Upper lobe of left lung (tissue), 6 donors: Measurements from ENCODE around the gene KDM5B. TPM values are rescaled to one million over a fixed set of nuclear protein-coding genes. Genes with fewer than 3 reads are reported as not detected.

ENCODE experiments used
- ATAC-seq, 2 donors: fragments of 200-7000 bp; cut with Tn5 transposase; one replicate each; pipeline ENCODE4 v1.9.1; 2022; ENCODE audit warnings: mild to moderate bottlenecking in 2 of 2, moderate library complexity in 2 of 2; ENCODE audit not compliant: low FRiP score in 2 of 2
- DNase-seq, 2 donors: peaks; one replicate each; pipeline ENCODE4 v3.0.0-alpha.2; 2019 to 2020
- H3K27ac ChIP-seq, 4 donors: fragments of 200-600 bp; sonication (generic); one replicate each; pipeline ENCODE4 v1.5.1; 2016 to 2019
- H3K27me3 ChIP-seq, 4 donors: fragments of 200-600 bp; sonication (generic); one replicate each; pipeline ENCODE4 v1.5.1; 2017 to 2019
- H3K36me3 ChIP-seq, 4 donors: fragments of 200-600 bp; sonication (generic); one replicate each; pipeline ENCODE4 v1.5.1; 2016 to 2019
- H3K4me1 ChIP-seq, 4 donors: fragments of 200-600 bp; sonication (generic); one replicate each; pipeline ENCODE4 v1.5.1; 2018 to 2019
- H3K4me3 ChIP-seq, 4 donors: fragments of 200-600 bp; sonication (generic); one replicate each; pipeline ENCODE4 v1.5.1; 2017 to 2019; ENCODE audit warnings: mild to moderate bottlenecking in 2 of 4, moderate library complexity in 1 of 4
- H3K9me3 ChIP-seq, 4 donors: fragments of 200-600 bp; sonication (generic); one replicate each; pipeline ENCODE4 v1.5.1; 2018 to 2019
- EP300 ChIP-seq, 4 donors: sonication (generic); formaldehyde crosslinking; IDR thresholded peaks; one replicate each; pipeline ENCODE4 v1.5.1; 2017; ENCODE audit warnings: antibody characterized with exemption in 4 of 4, control low read depth in 2 of 4
- POLR2A ChIP-seq, 4 donors: fragments of 450-650 bp; IDR thresholded peaks; one replicate each; pipeline ENCODE4 v1.5.1; 2016 to 2017; ENCODE audit warnings: antibody characterized with exemption in 4 of 4, mild to moderate bottlenecking in 2 of 4
- POLR2AphosphoS5 ChIP-seq, 2 donors: sonication (generic); formaldehyde crosslinking; IDR thresholded peaks; one replicate each; pipeline ENCODE4 v1.5.1; 2017; ENCODE audit warnings: antibody characterized with exemption in 2 of 2
- WGBS, 2 donors: methylation state at CpG; one replicate each; pipeline ENCODE4 v1.1.5; 2017 to 2018; 5-methylcytosine and 5-hydroxymethylcytosine counted together
- total RNA-seq, 6 donors: library from RNA; depleted of rRNA in 4 of 6; stranded (reverse); fragments of >200 nt in 4 of 6; gene quantifications; one replicate each; pipeline versions ENCODE4 v1.1.0 to v1.2.1, GENCODE V29; 2016 to 2021
- TF ChIP-seq, protein P1 (sequence below), 6 experiments: fragments of 450-650 bp in 4 of 6; fragments of 200-600 bp in 2 of 6; sonication (generic) in 2 of 6; IDR thresholded peaks; one replicate each; pipeline ENCODE4 v1.5.1; 2016 to 2019; ENCODE audit warnings: antibody characterized with exemption in 6 of 6
- donor health status: DM: no; HTN: no; CAD: no; lungs with moderate emphysema.
- donor health status: DM: no; HTN: yes; CAD: no; lungs with severe emphysema.

The KDM5B gene
- total RNA-seq, 6 donors from 2014 or later = 42.2 to 102 (median 51.6) TPM

DNA sequence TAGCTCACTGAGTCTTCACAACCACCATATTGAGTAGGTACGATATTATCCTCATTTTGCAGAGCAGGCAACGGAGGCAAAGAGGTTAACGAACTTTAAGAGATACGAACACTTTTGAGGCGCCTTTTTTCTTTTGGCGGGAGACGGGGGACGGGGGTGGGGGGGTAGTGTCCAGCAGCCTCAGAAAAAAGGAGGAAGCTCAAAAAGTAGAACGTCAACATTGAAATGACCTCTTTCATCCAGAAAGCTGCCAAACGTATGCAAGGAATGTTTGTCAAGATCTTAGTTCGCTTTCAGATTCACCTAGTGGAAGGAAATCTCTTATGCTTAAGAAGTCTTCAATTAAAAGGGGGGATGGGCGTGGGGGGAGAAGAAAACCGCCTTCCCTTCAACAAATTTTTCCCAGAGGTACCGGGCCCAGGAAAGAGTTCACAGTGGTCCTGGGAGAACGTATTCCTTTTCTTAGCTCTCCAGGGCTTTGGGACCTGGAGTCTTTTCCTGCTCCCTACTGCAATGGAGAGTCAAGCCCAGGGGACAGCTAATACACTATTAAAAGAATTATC, 1.5 kb upstream of the KDM5B start:
- no peaks in the 10 kb centered on the region for H3K27me3 ChIP-seq
- H3K27ac ChIP-seq = peak overlapping the region; percentile 80 to 92 (median 88)
- WGBS, 2 donors = 68 to 70% methylated on average over 15 of the region's 15 CpGs
- peak overlapping the region in 2 of 4 donors; percentile 89 to 94 for H3K4me3 ChIP-seq
- no peak for TF ChIP-seq EP300 (IDR thresholded peaks at IDR 0.05)
- TF ChIP-seq POLR2AphosphoS5 (IDR thresholded peaks at IDR 0.05) = no peak
- no peak for TF ChIP-seq POLR2A (IDR thresholded peaks at IDR 0.05)
- TF ChIP-seq, protein P1, sequence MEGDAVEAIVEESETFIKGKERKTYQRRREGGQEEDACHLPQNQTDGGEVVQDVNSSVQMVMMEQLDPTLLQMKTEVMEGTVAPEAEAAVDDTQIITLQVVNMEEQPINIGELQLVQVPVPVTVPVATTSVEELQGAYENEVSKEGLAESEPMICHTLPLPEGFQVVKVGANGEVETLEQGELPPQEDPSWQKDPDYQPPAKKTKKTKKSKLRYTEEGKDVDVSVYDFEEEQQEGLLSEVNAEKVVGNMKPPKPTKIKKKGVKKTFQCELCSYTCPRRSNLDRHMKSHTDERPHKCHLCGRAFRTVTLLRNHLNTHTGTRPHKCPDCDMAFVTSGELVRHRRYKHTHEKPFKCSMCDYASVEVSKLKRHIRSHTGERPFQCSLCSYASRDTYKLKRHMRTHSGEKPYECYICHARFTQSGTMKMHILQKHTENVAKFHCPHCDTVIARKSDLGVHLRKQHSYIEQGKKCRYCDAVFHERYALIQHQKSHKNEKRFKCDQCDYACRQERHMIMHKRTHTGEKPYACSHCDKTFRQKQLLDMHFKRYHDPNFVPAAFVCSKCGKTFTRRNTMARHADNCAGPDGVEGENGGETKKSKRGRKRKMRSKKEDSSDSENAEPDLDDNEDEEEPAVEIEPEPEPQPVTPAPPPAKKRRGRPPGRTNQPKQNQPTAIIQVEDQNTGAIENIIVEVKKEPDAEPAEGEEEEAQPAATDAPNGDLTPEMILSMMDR (IDR thresholded peaks at IDR 0.05) = no peak
- ATAC-seq = no peak
- H3K4me1 ChIP-seq = peaks cover 18 to 42% (median 28%) of the 10 kb centered on the region in 4 donors
- no peaks in the 10 kb centered on the region for H3K36me3 ChIP-seq
- H3K9me3 ChIP-seq = no peaks in the 10 kb centered on the region
- no peak for DNase-seq

DNA sequence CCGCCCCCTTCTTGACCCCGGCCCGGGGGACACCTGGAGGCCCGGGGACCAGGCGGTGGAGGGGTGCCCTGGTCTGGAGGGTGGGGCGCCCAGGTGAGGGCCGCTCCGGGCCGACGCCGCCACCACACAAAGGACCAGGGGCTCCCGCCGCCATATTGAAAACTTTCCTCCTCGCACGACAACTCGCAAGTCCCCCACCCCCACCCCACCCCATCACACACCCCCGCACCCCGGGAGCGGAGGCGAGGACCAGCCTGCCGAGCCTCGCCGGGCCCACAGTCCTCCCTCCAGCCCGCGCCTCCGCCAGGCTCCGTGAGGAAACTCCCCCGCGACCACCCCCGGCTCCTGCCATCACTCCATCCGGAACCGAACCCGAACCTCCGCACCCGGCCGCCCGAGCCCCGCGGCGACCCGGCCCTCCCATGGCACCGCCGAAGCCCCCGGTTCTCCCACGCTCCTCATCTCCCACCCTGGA, 733 bp downstream of the KDM5B start:
- peak in 1 of 2 donors; percentile 29 for ATAC-seq
- DNase-seq = peak in 1 of 2 donors; percentile 33
- Histone ChIP-seq H3K4me3 (peak overlapping the region; percentile 50 to 99 (median 78)), H3K27me3 (no peaks in the 10 kb centered on the region), H3K27ac (peak overlapping the region; percentile 81 to 94 (median 92)), H3K4me1 (peaks cover 29 to 51% (median 44%) of the 10 kb centered on the region in 4 donors), H3K36me3 (no peaks in the 10 kb centered on the region), H3K9me3 (no peaks in the 10 kb centered on the region)
- 4% methylated on average over 5 of the region's 45 CpGs; no CpG with 5 or more reads in 1 of the 2 donors for WGBS, 2 donors
- TF ChIP-seq POLR2A (IDR thresholded peaks at IDR 0.05) (no peak), POLR2AphosphoS5 (IDR thresholded peaks at IDR 0.05) (no peak), EP300 (IDR thresholded peaks at IDR 0.05) (no peak)
- TF ChIP-seq, protein P1 (IDR thresholded peaks at IDR 0.05) = no peak

- Histone ChIP-seq H3K36me3 (no peaks in the 10 kb centered on the region), H3K27me3 (no peaks in the 10 kb centered on the region), H3K4me1 (peaks cover 29 to 52% (median 43%) of the 10 kb centered on the region in 4 donors), H3K9me3 (no peaks in the 10 kb centered on the region), H3K4me3 (peak overlapping the region; percentile 50 to 99 (median 78)), H3K27ac (peak overlapping the region; percentile 81 to 94 (median 92))
- WGBS, 2 donors = 0 to 1% methylated on average over 12 to 28 of the region's 51 CpGs
- peak in 1 of 2 donors; percentile 0 for ATAC-seq
- DNase-seq = peak; percentile 28 to 86
- TF ChIP-seq POLR2A (IDR thresholded peaks at IDR 0.05) (no peak), POLR2AphosphoS5 (IDR thresholded peaks at IDR 0.05) (no peak), EP300 (IDR thresholded peaks at IDR 0.05) (no peak)
- TF ChIP-seq, protein P1 (IDR thresholded peaks at IDR 0.05) = no peak
Measured at GRCh38 chr1:202806845-202807450, 1.3 kb downstream of the KDM5B start.

DNA sequence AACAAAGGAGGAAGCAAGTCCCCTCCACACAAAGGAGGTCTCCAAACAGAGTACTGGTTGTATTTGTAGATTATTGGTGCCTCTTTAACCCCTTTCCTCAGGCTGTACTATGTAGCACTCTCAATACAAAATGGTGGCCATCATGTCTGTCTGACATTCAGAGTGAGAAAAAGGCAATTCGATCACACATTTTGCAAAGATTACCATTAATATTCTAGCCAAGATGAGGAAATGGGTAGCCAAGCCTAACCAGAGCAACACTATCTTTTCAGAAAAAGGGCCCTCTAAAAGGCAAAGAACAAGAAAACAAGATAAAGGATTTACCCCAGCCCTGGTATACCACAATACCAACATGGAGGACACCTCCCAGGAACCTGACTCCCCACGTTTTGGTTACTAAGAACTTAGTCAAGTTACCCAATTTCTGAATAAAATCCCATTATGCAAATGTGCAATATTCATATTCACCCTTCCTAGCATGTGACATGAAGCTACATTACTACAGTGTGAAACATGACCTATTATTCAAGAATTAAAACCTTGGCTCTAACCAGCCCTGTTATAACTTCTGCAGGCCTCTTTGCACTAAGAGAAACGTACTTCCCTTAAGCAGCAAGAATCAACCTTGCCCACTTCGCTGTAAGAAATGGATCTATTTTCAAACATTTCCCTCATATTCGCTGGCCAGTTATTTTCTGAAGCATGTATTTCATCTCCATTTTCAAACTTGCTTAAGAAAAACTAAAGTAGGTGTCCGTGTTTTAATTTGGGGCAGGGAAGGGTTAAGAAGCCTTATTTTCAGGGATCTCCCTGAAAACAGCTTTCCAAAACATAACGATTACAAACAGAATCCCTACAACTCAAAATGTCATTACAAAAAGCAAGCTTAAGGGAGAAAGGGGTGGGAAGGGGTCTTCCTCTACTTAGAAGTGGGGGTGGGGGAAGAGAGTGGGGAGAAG, 2.1 kb downstream of the KDM5B start:
- no peak for DNase-seq
- peaks cover 26 to 48% (median 36%) of the 10 kb centered on the region in 4 donors for H3K4me1 ChIP-seq
- WGBS, 2 donors = 24 to 35% methylated on average over 7 of the region's 7 CpGs

More for the DNA sequence above, 2.1 kb downstream of the KDM5B start:
- Histone ChIP-seq H3K36me3 (no peaks in the 10 kb centered on the region), H3K27ac (peak overlapping the region; percentile 81 to 94 (median 92)), H3K4me3 (peak overlapping the region; percentile 50 to 99 (median 78)), H3K9me3 (no peaks in the 10 kb centered on the region), H3K27me3 (no peaks in the 10 kb centered on the region)
- TF ChIP-seq POLR2A (IDR thresholded peaks at IDR 0.05) (no peak), EP300 (IDR thresholded peaks at IDR 0.05) (no peak)
- no peak for ATAC-seq
